Measurements from ENCODE around the gene UPK3BL2.
"Not testable (repeated sequence)": the region's sequence is repeated elsewhere in the genome, so short reads cannot be mapped to it uniquely, and the experiment has no call there.

DNA sequence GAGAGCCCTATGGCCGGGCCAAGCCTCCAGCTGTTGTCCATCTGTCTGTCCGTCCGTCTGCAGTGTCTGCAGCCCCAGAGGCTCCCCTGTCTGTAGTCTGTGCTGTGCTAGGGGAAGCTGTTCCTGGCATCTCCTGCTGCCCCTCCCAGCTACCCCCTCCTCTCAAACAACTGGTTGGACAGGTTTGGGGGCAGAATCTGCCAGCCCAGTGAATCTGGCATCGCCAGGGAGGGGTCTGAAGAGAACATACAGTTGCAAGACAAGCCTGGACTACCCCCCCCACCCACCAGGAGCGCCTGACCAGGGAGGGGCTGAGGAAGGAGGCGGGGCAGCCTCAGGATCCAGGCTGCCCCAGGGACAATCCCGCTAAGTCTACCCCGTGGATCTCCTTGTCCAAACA is at the start of gene UPK3BL2:
- not testable (repeated sequence) for TF ChIP-seq CTCF (conservative IDR thresholded peaks at IDR 0.05); EZH2 (IDR thresholded peaks at IDR 0.05; ENCODE audit: low read depth)
